NCI-H774 (cell line): Measurements from ENCODE around the gene C11orf68.

Experiments
- DNase-seq: peaks from one replicate; lab custom pipeline; 2025; lab: John Stamatoyannopoulos, UW

C11orf68 gene

DNA sequence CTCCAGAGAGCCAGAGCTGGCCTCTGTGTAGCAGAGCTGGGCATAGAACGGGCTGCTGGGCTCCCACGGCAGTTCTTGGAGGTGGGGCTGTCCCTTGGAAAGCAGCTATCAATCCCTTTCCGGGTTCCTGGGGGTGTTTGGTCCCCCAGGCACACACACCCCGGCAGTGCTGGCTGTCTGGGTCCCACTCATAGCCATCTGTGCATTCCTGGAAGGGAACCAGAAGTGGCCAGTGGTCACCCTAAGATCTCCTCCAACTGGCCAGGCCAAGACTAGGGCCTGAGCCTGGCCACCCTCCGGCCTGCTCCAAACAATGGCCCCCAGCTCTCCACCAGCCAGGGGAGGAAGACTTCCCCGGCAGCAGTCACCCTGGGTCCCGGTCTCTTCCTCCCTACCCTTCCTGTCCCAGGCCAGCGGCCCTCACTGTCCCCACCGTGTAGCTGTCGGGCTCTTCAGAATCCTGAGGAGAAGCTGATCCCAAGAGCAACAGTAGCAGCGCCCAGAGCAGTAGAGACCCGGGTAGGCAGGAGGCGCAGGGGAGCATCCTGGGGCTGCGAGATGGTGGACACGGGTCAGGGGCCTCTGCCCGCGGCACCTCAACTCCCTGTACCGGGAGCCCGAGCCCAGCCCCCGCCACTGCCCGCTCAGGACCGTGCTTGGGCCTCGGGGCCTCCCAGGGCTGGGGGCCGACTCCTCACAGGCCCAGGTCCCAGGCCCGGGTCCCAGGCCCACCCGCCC lies 46.9 kb downstream of the C11orf68 start:
- no peak for DNase-seq

DNA sequence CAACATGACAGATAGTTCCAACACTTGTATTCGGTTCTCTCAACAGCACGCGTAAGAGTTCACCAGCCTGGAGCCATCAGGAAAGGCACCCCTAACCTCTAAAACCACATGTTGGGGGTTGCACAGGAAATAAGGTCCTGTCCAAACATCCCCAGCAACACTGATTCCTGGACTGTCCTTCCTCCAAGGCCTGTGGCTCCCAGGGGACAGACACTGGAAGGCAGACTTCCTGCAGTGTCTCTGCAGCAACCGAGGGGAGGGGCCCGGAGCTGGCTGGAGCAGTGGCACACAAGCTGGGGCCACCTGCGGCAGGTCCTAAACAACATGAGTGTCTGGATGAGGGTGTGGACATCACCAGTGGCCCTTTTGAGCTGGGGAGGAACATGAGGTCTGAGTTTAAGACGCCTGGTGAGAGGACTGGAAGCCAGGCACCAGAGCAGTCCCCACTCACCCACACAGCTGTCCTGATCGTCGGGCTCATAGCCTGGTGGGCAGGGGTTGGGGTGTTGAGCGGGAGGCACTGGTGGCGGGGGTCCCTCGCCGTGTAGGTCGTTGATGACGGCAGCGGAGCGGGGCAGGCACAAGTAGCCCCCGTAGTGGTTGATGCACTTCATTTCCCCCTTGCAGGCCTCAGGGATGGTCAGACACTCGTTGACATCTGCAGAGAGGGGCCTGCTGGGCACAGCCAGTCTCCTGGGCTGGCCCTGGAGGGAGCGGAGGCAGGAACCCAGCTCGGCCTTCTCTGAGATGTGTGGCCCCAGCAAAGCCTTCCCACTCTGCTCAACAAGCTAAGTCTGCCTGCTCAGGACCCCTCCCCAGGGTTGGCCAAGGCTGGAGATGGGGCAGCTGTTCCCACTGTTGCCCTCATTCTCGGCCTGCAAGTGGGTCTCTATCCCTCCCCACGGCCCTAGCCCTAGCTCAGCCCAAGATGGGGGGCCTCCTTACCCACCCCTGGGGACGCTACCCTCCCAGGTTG lies 47.9 kb downstream of the C11orf68 start:
- no peak for DNase-seq

DNA sequence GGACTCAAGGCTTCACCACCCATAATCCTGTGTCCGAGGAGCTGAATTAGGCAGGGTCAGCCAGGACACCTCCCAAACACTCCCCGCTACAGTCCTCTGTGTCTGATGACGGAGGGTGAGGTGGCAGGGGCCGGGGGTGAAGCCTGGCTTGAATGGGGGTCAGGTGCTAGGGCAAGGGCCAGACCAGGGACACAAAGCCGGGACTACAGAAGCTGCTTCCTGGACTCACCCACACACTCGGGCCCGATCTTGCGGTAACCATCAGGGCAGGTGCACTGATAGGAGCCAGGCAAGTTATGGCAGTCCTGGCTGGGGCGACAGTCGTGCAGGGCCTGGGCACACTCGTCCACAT lies 48.6 kb downstream of the C11orf68 start:
- DNase-seq, result no peak

GRCh38 chr11:65869643-65870306 lies 49.1 kb downstream of the C11orf68 start:
- DNase-seq, result no peak

- DNase-seq, result no peak
Observed at GRCh38 chr11:65868907-65869306, 50.0 kb downstream of the C11orf68 start.

- DNase-seq, result no peak
Observed at GRCh38 chr11:65868076-65868667, 50.7 kb downstream of the C11orf68 start.

- DNase-seq, result no peak
Observed at GRCh38 chr11:65867284-65868071, 51.4 kb downstream of the C11orf68 start.
